Measurements from ENCODE around the gene TANGO6. TPM values are rescaled to one million over a fixed set of nuclear protein-coding genes. Genes with fewer than 3 reads are reported as not detected.

Gene TANGO6
- polyA plus RNA-seq, 3 donors = 5.9 to 8.8 (median 7.0) TPM

DNA sequence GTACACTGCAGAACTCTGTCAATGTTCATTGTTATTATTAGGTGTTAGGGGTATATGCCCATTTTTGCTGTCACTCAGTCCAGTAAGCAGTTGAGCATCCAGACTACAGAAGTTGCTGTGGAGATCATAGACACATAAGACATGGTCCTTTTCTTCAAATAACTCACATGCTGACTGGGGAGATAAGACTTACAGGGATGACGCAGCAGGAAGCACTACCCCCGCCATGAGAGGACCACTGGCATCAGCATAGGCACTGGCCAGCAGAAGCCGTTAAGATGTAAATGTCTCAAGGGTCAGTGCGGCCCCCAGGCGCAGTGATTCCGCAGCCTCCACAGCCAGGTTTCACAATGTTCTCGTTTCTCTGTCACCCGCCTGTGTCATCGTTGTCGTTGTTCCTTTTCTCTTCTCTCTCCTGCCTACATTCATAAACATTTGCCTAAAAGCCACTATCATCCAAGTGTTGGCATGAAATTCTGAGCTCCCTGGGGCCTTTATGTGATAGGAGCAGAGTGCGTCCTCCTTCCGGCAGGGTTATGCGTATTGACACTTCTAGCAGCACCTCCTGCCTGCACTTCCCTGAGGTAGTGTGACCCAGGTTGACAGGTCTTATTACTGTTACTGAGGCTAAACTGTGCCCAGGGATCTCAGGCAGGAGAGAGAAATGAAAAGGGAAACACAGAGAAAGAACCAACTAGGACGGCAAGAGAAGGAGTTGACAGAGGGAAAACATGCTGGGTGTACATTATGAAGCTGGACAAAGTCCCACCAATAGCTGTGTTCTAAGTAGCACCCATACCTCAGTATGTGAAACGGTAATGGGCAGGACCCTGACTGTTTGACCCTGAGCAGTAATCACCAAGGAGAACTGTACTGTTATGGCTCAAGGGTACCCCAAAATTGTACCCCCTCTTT is 17.9 kb downstream of the TANGO6 start:
- DNase-seq (ENCODE audit: low read depth in 3 of 3, low spot score in 2 of 3) = no peak

DNA sequence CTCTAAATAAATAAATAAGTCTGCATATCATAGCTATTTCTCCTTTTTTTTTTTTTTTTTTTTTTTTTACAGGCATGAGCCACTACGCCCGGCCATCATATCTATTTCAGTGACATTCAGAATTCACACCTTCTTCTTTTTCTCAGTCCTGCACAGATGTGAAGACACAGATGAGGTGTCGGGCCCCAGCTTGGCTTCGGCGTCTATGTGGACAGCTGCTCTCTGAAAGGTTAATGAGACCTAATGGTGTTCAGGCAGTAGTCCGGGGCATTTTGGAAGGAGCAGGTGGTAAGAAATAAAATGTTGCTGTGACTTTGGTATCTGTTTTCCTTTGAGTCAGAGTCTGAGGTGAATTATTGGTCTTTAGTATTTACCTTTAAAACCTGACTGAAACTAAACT is 23.6 kb downstream of the TANGO6 start:
- DNase-seq (ENCODE audit: low read depth in 3 of 3, low spot score in 2 of 3) = no peak

DNA sequence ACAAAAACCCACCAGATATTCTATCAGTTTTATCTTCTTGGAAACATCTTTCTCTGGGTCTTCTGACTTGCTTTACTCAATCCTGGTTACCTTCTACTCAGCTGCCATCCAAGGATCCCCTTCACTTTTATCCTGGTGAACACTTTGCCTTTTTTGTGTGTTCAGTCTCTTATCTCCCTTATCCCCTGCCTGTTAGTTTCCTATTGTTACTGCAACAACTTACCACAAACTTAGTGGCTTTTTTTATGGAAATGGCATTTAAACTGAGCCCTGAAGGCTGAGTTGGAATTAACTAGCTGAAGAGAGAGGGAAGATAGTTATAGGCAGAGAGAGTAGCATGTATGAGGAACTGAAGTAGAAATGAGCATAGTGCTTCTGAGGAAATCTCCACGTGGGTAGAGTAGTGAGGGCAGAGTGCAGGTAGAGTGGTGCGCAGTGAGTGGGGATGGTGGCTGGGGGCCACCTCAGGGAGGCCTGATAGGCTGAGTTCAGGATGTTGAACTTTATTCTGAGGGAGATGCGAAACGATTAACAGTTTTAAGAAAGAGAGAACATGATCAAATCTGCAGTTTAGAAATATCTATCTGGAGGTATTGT is 26.3 kb downstream of the TANGO6 start:
- DNase-seq (ENCODE audit: low read depth in 3 of 3, low spot score in 2 of 3) = no peak

GRCh38 chr16:68873635-68874471 is 30.5 kb downstream of the TANGO6 start:
- DNase-seq (ENCODE audit: low read depth in 3 of 3, low spot score in 2 of 3) = no peak

DNA sequence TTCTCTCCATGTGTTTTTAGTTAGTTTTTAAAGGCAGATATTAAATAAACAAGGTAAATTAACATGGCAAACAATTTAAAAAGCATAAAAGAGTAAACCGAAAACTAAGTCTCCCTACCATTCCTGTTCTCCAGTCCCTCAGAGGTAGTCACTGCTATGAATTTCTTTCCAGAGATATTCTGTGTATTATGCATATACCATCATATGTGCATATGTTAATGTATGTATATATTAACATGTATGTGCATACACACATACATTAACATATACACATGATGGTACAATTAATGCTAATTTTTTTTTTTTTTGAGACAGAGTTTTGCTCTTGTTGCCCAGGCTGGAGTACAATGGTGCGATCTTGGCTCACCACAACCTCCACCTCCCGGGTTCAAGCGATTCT is 32.5 kb downstream of the TANGO6 start:
- DNase-seq (ENCODE audit: low read depth in 3 of 3, low spot score in 2 of 3) = no peak

GRCh38 chr16:68883685-68884084 is 40.4 kb downstream of the TANGO6 start:
- DNase-seq (ENCODE audit: low read depth in 3 of 3, low spot score in 2 of 3) = no peak

GRCh38 chr16:68884401-68884800 is 41.1 kb downstream of the TANGO6 start:
- DNase-seq (ENCODE audit: low read depth in 3 of 3, low spot score in 2 of 3) = no peak

GRCh38 chr16:68884861-68885720 is 41.8 kb downstream of the TANGO6 start:
- no peak for DNase-seq (ENCODE audit: low read depth in 3 of 3, low spot score in 2 of 3)

DNA sequence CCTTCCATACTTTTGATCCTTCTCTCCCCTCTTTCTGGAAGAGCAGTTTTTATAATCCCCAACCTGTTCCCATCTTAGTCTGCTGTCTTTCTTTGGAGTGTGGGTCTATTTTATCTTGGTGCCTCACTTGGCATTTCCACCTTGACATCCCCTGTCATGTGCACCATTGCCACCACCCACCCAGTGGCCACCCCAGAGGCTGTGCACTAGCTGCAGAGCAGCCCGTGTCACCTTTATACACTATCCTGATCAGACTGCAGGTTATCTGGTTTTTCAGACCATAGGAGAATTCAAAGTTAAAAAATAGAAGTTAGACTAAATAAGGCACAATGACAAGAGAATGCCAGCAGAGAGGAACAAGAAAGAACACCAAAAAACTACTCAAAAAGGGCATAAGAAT is 43.8 kb downstream of the TANGO6 start:
- DNase-seq (ENCODE audit: low read depth in 3 of 3, low spot score in 2 of 3) = no peak

DNA sequence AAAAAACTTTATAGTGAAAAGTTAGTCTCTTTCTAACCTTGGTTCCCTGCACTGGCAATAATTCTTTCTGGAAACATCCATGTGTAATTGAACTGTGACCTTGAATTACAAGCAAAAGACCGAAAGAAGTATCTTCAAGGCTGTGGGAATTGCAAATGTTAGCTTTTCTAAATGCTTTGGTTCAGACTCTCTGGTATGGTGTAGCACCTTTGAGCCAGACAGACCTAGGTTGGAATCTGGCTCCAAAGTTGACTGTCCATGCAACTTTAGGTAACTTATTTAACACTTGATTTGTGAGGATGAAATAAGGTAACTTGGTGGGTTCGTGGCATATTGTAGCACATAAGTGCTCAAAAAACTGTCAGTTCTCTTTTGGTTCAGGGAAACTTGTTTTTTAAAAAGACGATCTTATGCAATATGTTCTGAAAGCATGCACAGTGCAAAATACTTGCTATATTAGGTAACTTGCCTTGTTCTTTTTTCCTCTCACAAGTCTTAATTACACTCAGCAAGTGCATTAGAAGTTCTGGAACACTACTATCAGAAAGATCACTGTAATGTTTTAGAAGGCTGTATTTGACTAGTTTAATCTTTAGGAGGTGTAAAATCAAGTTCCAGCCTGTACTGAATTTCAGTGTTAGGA is 46.3 kb downstream of the TANGO6 start:
- no peak for DNase-seq (ENCODE audit: low read depth in 3 of 3, low spot score in 2 of 3)

GRCh38 chr16:68892214-68892613 is 48.9 kb downstream of the TANGO6 start:
- DNase-seq (ENCODE audit: low read depth in 3 of 3, low spot score in 2 of 3) = no peak

DNA sequence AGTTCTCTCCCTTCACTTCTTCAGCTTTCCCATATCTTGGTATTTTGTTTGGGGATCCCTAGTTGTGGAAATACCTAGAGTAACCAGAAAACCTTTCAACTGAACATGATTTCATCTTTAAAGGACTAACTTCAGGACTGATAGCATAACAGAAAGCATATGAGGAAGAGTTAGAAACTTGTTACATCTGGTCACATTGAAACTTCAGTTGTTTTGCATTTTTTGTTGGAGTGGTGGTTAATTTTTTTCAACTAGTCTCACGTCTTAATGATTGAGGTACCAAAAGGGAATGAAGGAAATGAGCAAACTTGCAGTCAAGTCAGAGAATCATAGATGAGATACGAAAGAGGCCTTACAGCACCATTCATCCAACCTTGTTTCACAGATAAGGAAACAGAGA is 49.6 kb downstream of the TANGO6 start:
- DNase-seq (ENCODE audit: low read depth in 3 of 3, low spot score in 2 of 3) = no peak

DNA sequence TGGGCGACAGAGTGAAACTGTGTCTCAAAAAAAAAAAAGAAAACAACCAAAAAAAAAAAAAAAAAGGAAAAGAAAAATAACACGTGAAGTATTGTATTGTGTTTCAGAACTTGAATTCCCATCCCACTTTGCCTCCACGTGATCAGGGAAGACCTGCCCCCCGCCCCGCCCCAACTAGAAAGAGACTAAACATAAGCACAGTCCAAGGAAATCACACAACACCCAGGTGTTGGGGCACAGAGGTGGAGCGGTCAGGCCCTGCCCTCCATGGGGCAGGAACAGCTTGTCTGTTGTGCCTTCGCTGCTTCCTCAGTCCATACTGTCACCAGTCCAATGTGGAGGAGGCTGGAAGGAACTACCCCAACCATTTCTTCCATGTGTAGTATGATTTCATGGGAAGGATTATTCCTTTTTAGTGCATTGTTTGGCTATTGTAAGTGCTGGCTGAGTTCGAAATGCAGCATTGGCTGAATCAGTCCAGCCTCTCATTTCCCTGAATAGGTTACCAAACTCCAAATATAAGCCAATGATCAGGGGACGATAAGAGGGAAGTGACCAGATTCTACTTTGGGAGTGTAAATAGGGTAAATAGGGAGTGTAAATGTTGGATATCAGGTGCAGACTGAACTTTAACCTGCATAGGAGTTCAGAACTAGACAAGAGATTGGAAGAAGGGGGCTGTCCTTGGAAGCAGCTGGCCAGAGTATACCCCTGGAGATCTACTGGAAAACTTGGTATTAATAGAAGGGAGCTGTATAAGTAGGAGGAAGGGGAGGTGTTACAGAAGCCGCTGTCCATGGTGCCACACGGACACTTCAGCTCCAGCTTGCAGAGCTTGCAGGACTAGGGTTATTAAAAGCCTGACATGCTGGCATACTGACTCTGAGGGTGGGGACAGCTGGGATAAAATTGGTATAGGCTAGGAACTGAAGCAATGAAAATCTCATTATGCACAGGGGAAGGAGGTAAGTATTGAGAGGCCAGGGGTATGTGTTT is 50.7 kb downstream of the TANGO6 start:
- DNase-seq (ENCODE audit: low read depth in 3 of 3, low spot score in 2 of 3) = peak in 2 of 3 donors; percentile 36 to 59

DNA sequence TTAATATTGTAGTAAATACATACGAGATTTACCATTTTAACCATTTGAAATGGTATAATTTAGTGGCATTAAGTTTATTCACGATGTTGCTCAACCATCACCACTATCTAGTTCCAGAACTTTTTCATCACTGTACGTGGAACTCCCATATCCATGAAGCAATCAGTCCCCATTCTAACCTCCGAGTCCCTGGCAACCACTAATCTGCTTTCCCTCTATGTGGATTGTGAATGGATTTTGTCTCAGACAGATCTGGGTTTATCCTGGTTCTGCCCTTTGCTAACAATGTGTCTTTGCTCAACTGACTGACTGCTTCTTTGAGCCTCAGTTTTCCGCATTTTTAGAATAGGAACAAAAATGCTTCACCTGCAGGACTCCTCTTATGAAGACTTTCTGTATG is 51.4 kb downstream of the TANGO6 start:
- no peak for DNase-seq (ENCODE audit: low read depth in 3 of 3, low spot score in 2 of 3)

GRCh38 chr16:68898026-68898425 is 54.7 kb downstream of the TANGO6 start:
- DNase-seq (ENCODE audit: low read depth in 3 of 3, low spot score in 2 of 3) = no peak

- no peak for DNase-seq (ENCODE audit: low read depth in 3 of 3, low spot score in 2 of 3)
Measured at GRCh38 chr16:68900009-68900408, 56.7 kb downstream of the TANGO6 start.

GRCh38 chr16:68902003-68902968 is 59.0 kb downstream of the TANGO6 start:
- peak; percentile 53 to 67 (median 60) for DNase-seq (ENCODE audit: low read depth in 3 of 3, low spot score in 2 of 3)

DNA sequence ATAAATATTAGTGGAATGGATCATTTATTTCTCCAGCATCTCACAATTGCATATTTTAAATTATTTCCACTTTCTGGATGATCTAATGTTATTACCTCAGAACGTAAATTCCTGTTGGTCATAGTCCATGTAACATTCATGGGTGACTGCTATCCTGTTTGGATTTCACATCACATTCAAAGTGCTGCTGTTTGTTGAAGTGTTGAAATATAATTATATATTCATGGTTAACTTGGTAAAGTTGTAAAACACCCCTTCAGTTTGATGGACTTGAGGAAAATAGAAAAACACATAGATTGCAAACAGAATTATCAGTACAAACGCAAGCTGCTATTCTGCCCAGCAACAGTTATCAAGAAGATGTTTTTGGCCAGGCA is 59.6 kb downstream of the TANGO6 start:
- no peak for DNase-seq (ENCODE audit: low read depth in 3 of 3, low spot score in 2 of 3)

Data from right renal cortex interstitium (tissue), 3 donors.